Stimulated activated CD4-positive, alpha-beta T cell treated with anti-CD3 and anti-CD28 coated beads, Interleukin-12 subunit alpha, Interleukin-12 subunit beta, amount 100 ng/mL, for 24 hours (primary cell): ENCODE results near the gene FANCD2OS.
"Not testable (repeated sequence)": the region's sequence is repeated elsewhere in the genome, so short reads cannot be mapped to it uniquely, and the experiment has no call there.

ENCODE experiments used
- DNase-seq, 2 experiments: peaks; one replicate each; pipeline ENCODE4 v3.0.0-alpha.2; 2020; ENCODE audit warnings: low read depth in 2 of 2

The FANCD2OS gene

GRCh38 chr3:10093678-10094077 lies 14.4 kb downstream of the FANCD2OS start:
- no peak for DNase-seq

DNA sequence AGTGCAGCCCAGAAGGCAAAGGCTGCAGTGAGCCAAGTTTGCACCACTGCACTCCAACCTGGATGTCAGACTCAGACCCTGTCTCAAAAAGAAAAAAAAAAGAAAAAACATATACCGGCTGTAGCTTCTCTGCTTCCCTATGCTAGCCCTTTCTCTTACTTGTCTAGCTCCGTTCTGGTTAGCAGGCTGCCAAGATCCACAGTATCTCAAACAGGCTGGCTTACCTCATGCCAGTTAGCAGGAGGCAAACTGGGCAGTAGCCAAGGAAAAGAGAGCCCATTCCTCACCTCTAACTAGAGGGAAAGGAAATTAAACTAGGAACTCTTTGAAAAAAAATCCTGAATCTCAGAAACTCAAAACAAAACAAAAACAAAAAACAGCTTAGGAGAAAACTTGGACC lies 16.7 kb downstream of the FANCD2OS start:
- not testable (repeated sequence) for DNase-seq

DNA sequence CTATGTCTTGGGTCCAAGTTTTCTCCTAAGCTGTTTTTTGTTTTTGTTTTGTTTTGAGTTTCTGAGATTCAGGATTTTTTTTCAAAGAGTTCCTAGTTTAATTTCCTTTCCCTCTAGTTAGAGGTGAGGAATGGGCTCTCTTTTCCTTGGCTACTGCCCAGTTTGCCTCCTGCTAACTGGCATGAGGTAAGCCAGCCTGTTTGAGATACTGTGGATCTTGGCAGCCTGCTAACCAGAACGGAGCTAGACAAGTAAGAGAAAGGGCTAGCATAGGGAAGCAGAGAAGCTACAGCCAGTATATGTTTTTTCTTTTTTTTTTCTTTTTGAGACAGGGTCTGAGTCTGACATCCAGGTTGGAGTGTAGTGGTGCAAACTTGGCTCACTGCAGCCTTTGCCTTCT lies 17.3 kb downstream of the FANCD2OS start:
- not testable (repeated sequence) for DNase-seq

DNA sequence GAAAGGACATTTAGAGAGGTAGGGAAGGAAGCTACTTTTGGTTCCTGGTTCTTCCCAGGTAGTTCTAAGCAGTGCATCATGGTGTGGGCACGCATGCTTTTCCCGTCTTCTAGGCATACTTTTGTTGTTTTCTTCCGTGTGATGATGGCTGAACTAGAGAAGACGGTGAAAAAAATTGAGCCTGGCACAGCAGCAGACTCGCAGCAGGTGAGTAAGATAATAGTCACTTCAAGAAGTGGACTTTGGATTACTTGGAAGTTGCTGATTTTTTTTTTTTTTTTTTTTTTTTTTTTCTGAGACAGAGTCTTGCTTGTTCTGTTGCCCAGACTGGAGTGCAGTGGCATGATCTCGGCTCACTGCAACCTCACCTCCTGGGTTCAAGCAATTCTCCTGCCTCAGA lies 17.9 kb downstream of the FANCD2OS start:
- no peak for DNase-seq

GRCh38 chr3:10088256-10088655 lies 19.8 kb downstream of the FANCD2OS start:
- DNase-seq: no peak

DNA sequence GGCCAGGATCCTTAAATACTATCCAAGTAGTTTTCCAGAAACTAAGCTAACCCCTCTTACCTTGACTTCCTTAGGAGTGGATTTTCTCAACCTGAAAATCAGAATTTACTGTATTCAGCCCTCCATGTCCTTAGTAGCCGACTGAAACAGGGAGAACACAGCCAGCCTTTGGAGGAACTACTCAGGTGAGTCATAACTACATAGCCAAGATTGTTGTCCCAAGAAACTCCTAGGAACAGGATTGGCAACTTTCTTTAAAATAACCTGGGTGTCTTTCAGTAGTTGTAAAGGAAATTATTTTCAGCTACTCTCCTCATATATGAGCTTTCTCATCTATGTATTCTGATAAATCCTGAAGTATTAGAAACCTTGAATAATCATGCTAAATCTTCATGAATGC lies 22.3 kb downstream of the FANCD2OS start:
- DNase-seq: no peak

DNA sequence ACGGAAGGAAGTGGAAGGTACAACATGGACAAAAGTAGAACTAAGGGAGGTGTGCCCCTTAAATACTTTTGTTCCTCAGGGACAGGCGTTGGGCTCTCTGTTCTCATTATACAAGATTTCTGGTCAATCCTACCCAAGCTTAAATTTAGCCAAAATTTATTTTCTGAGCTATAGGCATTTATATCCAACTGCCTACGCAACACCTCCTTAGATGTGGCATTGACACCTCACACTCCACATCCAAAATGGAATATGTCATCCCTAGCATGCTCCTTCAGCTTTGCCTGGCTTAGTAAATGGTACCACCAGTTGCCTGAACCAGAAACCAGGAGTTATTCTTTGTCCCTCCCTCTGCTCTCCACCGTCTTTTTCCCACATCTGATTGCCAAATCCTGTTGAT lies 26.2 kb downstream of the FANCD2OS start:
- DNase-seq: no peak

- no peak for DNase-seq
These were observed 33.4 kb downstream of the FANCD2OS start for GRCh38 chr3:10074666-10075065.

- not testable (repeated sequence) for DNase-seq
These were observed 38.0 kb downstream of the FANCD2OS start for GRCh38 chr3:10070077-10070476.

DNA sequence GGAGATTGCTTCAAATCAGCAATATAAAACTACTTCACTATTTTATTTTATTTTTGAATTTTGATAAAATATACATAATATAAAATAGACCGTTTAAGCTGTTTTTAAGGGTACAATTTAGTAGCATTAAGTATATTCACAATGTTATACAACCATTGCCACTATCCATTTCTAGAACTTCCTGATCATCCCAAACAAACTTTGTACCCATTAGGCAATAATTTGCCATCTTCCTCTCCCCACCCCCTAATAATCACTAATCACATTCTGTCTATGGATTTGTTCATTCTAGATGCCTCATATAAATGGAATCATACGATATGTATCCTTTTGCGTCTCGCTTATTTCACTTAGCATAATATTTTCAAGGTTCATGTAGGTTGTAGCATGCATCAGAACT lies 53.0 kb downstream of the FANCD2OS start:
- DNase-seq: no peak
